ENCODE results near the gene SSUH2.

SSUH2 gene

GRCh38 chr3:8667463-8668091, 23.0 kb upstream of the SSUH2 start:
- H3K9me3 ChIP-seq (ENCODE audit: severe bottlenecking) = no peaks in the 10 kb centered on the region
- no peak for DNase-seq (ENCODE audit: low spot score)
- no peaks in the 10 kb centered on the region for H3K27me3 ChIP-seq (ENCODE audit: insufficient read depth, poor library complexity, severe bottlenecking)
- H3K4me3 ChIP-seq (ENCODE audit: severe bottlenecking) = no peak overlapping the region
- TF ChIP-seq CTCF (IDR thresholded peaks at IDR 0.05; ENCODE audit: poor library complexity, severe bottlenecking) = no peak
- no peaks in the 10 kb centered on the region for H3K36me3 ChIP-seq (ENCODE audit: low read depth)
- ATAC-seq (ENCODE audit: low read depth) = no peak
- no peak overlapping the region for H3K27ac ChIP-seq (ENCODE audit: poor library complexity, severe bottlenecking)
- no peaks in the 10 kb centered on the region for H3K4me1 ChIP-seq (ENCODE audit: insufficient read depth, poor library complexity, severe bottlenecking)

- H3K4me1 ChIP-seq (ENCODE audit: insufficient read depth, poor library complexity, severe bottlenecking) = no peaks in the 10 kb centered on the region
- ATAC-seq (ENCODE audit: low read depth) = no peak
Measured at GRCh38 chr3:8665407-8665896, 20.9 kb upstream of the SSUH2 start.

GRCh38 chr3:8663177-8664061, 18.8 kb upstream of the SSUH2 start:
- ATAC-seq (ENCODE audit: low read depth) = peak; percentile 72
- Histone ChIP-seq H3K27ac (ENCODE audit: poor library complexity, severe bottlenecking) (no peak overlapping the region), H3K9me3 (ENCODE audit: severe bottlenecking) (no peaks in the 10 kb centered on the region), H3K4me1 (ENCODE audit: insufficient read depth, poor library complexity, severe bottlenecking) (peaks cover 5% of the 10 kb centered on the region), H3K4me3 (ENCODE audit: severe bottlenecking) (no peak overlapping the region), H3K36me3 (ENCODE audit: low read depth) (no peaks in the 10 kb centered on the region), H3K27me3 (ENCODE audit: insufficient read depth, poor library complexity, severe bottlenecking) (no peaks in the 10 kb centered on the region)
- no peak for DNase-seq (ENCODE audit: low spot score)
- TF ChIP-seq CTCF (IDR thresholded peaks at IDR 0.05; ENCODE audit: poor library complexity, severe bottlenecking) = peak; percentile 82

More at GRCh38 chr3:8665407-8665896, 20.9 kb upstream of the SSUH2 start:
- DNase-seq (ENCODE audit: low spot score) = no peak
- H3K9me3 ChIP-seq (ENCODE audit: severe bottlenecking) = no peaks in the 10 kb centered on the region
- no peaks in the 10 kb centered on the region for H3K27me3 ChIP-seq (ENCODE audit: insufficient read depth, poor library complexity, severe bottlenecking)
- no peaks in the 10 kb centered on the region for H3K36me3 ChIP-seq (ENCODE audit: low read depth)
- H3K4me3 ChIP-seq (ENCODE audit: severe bottlenecking) = no peak overlapping the region
- H3K27ac ChIP-seq (ENCODE audit: poor library complexity, severe bottlenecking) = no peak overlapping the region
- no peak for TF ChIP-seq CTCF (IDR thresholded peaks at IDR 0.05; ENCODE audit: poor library complexity, severe bottlenecking)

DNA sequence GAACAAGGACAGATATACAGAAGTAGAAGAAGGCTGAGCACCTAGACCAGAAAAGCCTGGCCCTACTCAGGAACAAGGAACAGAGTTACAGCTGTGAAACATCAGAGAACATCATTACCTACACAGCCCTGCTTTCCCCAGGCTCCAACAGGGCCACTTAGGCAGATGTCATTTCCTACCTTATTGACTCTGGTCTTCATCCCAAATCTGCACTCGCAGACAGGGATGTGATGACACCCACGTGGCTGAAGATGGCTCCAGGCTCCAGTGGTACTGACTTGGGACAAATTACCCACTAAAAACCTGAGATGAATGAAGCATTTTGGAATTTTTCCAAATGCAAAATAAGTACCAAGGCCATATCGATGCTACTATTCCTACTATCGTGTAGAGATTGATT, 18.0 kb upstream of the SSUH2 start:
- H3K4me3 ChIP-seq (ENCODE audit: severe bottlenecking) = no peak overlapping the region
- no peaks in the 10 kb centered on the region for H3K36me3 ChIP-seq (ENCODE audit: low read depth)
- TF ChIP-seq CTCF (IDR thresholded peaks at IDR 0.05; ENCODE audit: poor library complexity, severe bottlenecking) = no peak
- no peak overlapping the region for H3K27ac ChIP-seq (ENCODE audit: poor library complexity, severe bottlenecking)
- H3K4me1 ChIP-seq (ENCODE audit: insufficient read depth, poor library complexity, severe bottlenecking) = peaks cover 10% of the 10 kb centered on the region
- DNase-seq (ENCODE audit: low spot score) (no peak), ATAC-seq (ENCODE audit: low read depth) (no peak)
- H3K9me3 ChIP-seq (ENCODE audit: severe bottlenecking) = no peaks in the 10 kb centered on the region
- no peaks in the 10 kb centered on the region for H3K27me3 ChIP-seq (ENCODE audit: insufficient read depth, poor library complexity, severe bottlenecking)

All from RWPE2 (cell line).